ENCODE data around the gene ACTL8. TPM values are rescaled to one million over a fixed set of nuclear protein-coding genes. Genes with fewer than 3 reads are reported as not detected.

Gene ACTL8
- total and polyA plus RNA-seq, 2 donors (not counting 1 experiment from before 2014, with no cell fraction given) = 0.15 TPM; not detected in 1

DNA sequence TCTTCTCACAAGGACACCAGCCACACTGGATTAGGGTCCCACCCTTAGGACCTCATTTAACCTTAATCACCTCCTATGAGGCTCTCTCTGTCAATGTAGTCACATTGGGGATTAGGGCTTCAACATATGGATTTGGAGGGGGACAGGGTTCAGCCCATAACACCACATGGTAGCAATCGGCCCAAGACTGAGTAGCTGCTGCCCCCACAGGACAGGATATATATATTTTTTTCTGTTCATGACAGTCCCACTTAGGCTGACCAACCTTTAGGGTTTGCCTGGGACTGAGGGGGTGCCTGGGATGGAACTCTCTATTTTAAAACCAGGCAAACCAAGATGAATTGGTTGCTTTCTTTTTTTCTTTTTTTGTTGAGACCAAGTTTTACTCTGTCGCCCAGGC is 8.2 kb upstream of the ACTL8 start:
- no peaks in the 10 kb centered on the region for H3K27me3 ChIP-seq (ENCODE audit: control insufficient read depth, insufficient read depth, low read length)
- H4K20me1 ChIP-seq (ENCODE audit: control insufficient read depth, extremely low read depth, insufficient read depth, low read length) = no peaks in the 10 kb centered on the region
- no peak overlapping the region for H3K4me3 ChIP-seq (replicated peaks in 1 of 4; ENCODE audit: control extremely low read depth in 1 of 4, insufficient read depth in 1 of 4, low read depth in 3 of 4, low read length in 4 of 4)
- no peak overlapping the region for H2AFZ ChIP-seq (ENCODE audit: low read length)
- no peaks in the 10 kb centered on the region for H3K4me1 ChIP-seq (ENCODE audit: control insufficient read depth, extremely low read depth, insufficient read depth, low read length)
- H3K36me3 ChIP-seq (ENCODE audit: control insufficient read depth, insufficient read depth, low read length) = no peaks in the 10 kb centered on the region
- no peak for DNase-seq (ENCODE audit: low read depth in 2 of 2)
- no peak overlapping the region for H3K27ac ChIP-seq (ENCODE audit: insufficient read depth, low read length)
- H3K4me2 ChIP-seq (ENCODE audit: extremely low read depth, insufficient read depth, low read length) = no peak overlapping the region
- no peak overlapping the region for H3K9ac ChIP-seq (ENCODE audit: insufficient read depth, low read length)
- H3K9me3 ChIP-seq (ENCODE audit: control insufficient read depth, insufficient read depth, low read depth, low read length) = no peaks in the 10 kb centered on the region
- no peaks in the 10 kb centered on the region for H3K79me2 ChIP-seq (ENCODE audit: control insufficient read depth, insufficient read depth, low read length)
- no peak for TF ChIP-seq EZH2 (IDR thresholded peaks at IDR 0.05; ENCODE audit: low read length, missing control alignments)
- TF ChIP-seq, protein P1, sequence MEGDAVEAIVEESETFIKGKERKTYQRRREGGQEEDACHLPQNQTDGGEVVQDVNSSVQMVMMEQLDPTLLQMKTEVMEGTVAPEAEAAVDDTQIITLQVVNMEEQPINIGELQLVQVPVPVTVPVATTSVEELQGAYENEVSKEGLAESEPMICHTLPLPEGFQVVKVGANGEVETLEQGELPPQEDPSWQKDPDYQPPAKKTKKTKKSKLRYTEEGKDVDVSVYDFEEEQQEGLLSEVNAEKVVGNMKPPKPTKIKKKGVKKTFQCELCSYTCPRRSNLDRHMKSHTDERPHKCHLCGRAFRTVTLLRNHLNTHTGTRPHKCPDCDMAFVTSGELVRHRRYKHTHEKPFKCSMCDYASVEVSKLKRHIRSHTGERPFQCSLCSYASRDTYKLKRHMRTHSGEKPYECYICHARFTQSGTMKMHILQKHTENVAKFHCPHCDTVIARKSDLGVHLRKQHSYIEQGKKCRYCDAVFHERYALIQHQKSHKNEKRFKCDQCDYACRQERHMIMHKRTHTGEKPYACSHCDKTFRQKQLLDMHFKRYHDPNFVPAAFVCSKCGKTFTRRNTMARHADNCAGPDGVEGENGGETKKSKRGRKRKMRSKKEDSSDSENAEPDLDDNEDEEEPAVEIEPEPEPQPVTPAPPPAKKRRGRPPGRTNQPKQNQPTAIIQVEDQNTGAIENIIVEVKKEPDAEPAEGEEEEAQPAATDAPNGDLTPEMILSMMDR (conservative IDR thresholded peaks at IDR 0.05 in 1 of 2, IDR thresholded peaks at IDR 0.05 in 1 of 2; ENCODE audit: low read depth in 1 of 2, low read length in 2 of 2) = no peak

DNA sequence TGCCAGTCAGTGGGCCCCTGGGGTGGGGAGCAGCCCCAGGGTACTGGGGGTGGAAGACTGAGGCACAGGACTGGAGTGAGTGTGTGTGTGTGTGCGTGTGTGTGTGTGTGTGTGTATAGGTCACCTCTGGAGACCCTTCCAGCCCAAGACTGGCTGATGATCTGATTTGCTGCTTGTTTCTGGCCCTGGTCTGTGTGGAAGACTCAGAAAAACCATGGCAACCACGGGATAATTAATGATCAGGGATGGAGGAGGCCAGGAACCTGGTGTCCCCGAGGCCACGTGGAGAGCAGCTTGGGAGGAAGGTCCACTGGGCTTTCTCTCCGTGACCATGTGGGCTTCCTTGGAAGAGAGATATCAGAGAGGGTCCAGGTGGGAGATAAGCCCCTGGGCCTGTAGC is 4.8 kb upstream of the ACTL8 start:
- TF ChIP-seq EZH2 (IDR thresholded peaks at IDR 0.05; ENCODE audit: low read length, missing control alignments) = no peak
- TF ChIP-seq, protein P1 (conservative IDR thresholded peaks at IDR 0.05 in 1 of 2, IDR thresholded peaks at IDR 0.05 in 1 of 2; ENCODE audit: low read depth in 1 of 2, low read length in 2 of 2) = no peak
- Histone ChIP-seq H3K27ac (ENCODE audit: insufficient read depth, low read length) (no peak overlapping the region), H3K4me1 (ENCODE audit: control insufficient read depth, extremely low read depth, insufficient read depth, low read length) (no peaks in the 10 kb centered on the region), H2AFZ (ENCODE audit: low read length) (no peak overlapping the region), H3K9me3 (ENCODE audit: control insufficient read depth, insufficient read depth, low read depth, low read length) (no peaks in the 10 kb centered on the region), H3K36me3 (ENCODE audit: control insufficient read depth, insufficient read depth, low read length) (no peaks in the 10 kb centered on the region), H3K27me3 (ENCODE audit: control insufficient read depth, insufficient read depth, low read length) (no peaks in the 10 kb centered on the region), H3K9ac (ENCODE audit: insufficient read depth, low read length) (no peak overlapping the region), H3K4me3 (replicated peaks in 1 of 4; ENCODE audit: control extremely low read depth in 1 of 4, insufficient read depth in 1 of 4, low read depth in 3 of 4, low read length in 4 of 4) (no peak overlapping the region), H3K79me2 (ENCODE audit: control insufficient read depth, insufficient read depth, low read length) (no peaks in the 10 kb centered on the region), H4K20me1 (ENCODE audit: control insufficient read depth, extremely low read depth, insufficient read depth, low read length) (no peaks in the 10 kb centered on the region), H3K4me2 (ENCODE audit: extremely low read depth, insufficient read depth, low read length) (no peak overlapping the region)
- DNase-seq (ENCODE audit: low read depth in 2 of 2) = no peak

DNA sequence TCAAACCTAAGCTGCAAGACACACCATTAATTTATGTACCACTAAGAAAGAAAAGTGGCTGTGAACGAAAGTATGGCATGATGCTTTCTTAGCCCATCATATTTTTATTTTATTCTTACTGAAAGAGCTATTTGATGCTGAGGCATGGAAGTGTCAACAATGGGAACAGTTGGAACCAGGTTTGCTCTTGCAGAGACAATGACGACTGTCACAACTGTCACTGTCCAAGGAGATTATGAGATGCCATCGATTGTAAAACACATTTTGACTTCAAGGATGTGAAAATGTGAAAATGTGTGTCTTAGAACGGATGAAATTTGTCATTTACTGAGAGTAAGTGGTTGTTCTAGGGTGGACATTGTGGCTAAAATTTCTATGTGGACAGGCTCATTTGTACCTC is 2.8 kb upstream of the ACTL8 start:
- Histone ChIP-seq H3K27ac (ENCODE audit: insufficient read depth, low read length) (no peak overlapping the region), H3K79me2 (ENCODE audit: control insufficient read depth, insufficient read depth, low read length) (no peaks in the 10 kb centered on the region), H3K9me3 (ENCODE audit: control insufficient read depth, insufficient read depth, low read depth, low read length) (no peaks in the 10 kb centered on the region), H3K27me3 (ENCODE audit: control insufficient read depth, insufficient read depth, low read length) (no peaks in the 10 kb centered on the region), H3K4me3 (replicated peaks in 1 of 4; ENCODE audit: control extremely low read depth in 1 of 4, insufficient read depth in 1 of 4, low read depth in 3 of 4, low read length in 4 of 4) (no peak overlapping the region), H3K4me2 (ENCODE audit: extremely low read depth, insufficient read depth, low read length) (no peak overlapping the region), H3K4me1 (ENCODE audit: control insufficient read depth, extremely low read depth, insufficient read depth, low read length) (no peaks in the 10 kb centered on the region), H4K20me1 (ENCODE audit: control insufficient read depth, extremely low read depth, insufficient read depth, low read length) (no peaks in the 10 kb centered on the region), H2AFZ (ENCODE audit: low read length) (no peak overlapping the region), H3K9ac (ENCODE audit: insufficient read depth, low read length) (no peak overlapping the region), H3K36me3 (ENCODE audit: control insufficient read depth, insufficient read depth, low read length) (no peaks in the 10 kb centered on the region)
- no peak for DNase-seq (ENCODE audit: low read depth in 2 of 2)
- TF ChIP-seq EZH2 (IDR thresholded peaks at IDR 0.05; ENCODE audit: low read length, missing control alignments) = no peak
